Fibroblast of lung (primary cell): ENCODE results near the gene CHAD. TPM values are rescaled to one million over a fixed set of nuclear protein-coding genes. Genes with fewer than 3 reads are reported as not detected.

ENCODE experiments used
- DNase-seq, 2 donors: peaks; one replicate each; pipeline versions ENCODE4 v3.0.0 to v3.0.0-alpha.2; 2010; ENCODE audit warnings: low read depth in 2 of 2
- H2AFZ ChIP-seq: 2 replicates; pipeline ENCODE4 v1.5.1; 2012; ENCODE audit warnings: low read length, control low read depth, inconsistent platforms
- H3K27ac ChIP-seq: 2 replicates; pipeline ENCODE4 v1.5.1; 2011; ENCODE audit warnings: low read length, control low read depth; ENCODE audit not compliant: insufficient read depth
- H3K27me3 ChIP-seq: 2 replicates; pipeline ENCODE4 v1.5.1; 2011; ENCODE audit warnings: mild to moderate bottlenecking, low read length; ENCODE audit not compliant: control insufficient read depth, insufficient read depth
- H3K36me3 ChIP-seq: 2 replicates; pipeline ENCODE4 v1.5.1; 2011; ENCODE audit warnings: low read length; ENCODE audit not compliant: control insufficient read depth, insufficient read depth
- H3K4me1 ChIP-seq: 2 replicates; pipeline ENCODE4 v1.5.1; 2011; ENCODE audit warnings: low read length; ENCODE audit not compliant: control insufficient read depth, insufficient read depth; ENCODE audit errors: extremely low read depth
- H3K4me2 ChIP-seq: 2 replicates; pipeline ENCODE4 v1.5.1; 2011; ENCODE audit warnings: low read length, control low read depth; ENCODE audit not compliant: insufficient read depth; ENCODE audit errors: extremely low read depth
- H3K4me3 ChIP-seq, 4 experiments: fragments of 200-600 bp in 1 of 4; sonication (generic) in 1 of 4; replicated peaks in 1 of 4; 2 replicates each; pipeline ENCODE4 v1.5.1; 2011 to 2016; ENCODE audit warnings: low read length in 4 of 4, low read depth in 3 of 4, mild to moderate bottlenecking in 3 of 4, control low read depth in 2 of 4, inconsistent platforms in 1 of 4, mixed read lengths in 1 of 4; ENCODE audit not compliant: insufficient read depth in 1 of 4; ENCODE audit errors: control extremely low read depth in 1 of 4
- H3K79me2 ChIP-seq: 2 replicates; pipeline ENCODE4 v1.5.1; 2012; ENCODE audit warnings: mild to moderate bottlenecking, low read length, inconsistent platforms; ENCODE audit not compliant: control insufficient read depth, insufficient read depth
- H3K9ac ChIP-seq: 2 replicates; pipeline ENCODE4 v1.5.1; 2011; ENCODE audit warnings: mild to moderate bottlenecking, low read length, control low read depth; ENCODE audit not compliant: insufficient read depth
- H3K9me3 ChIP-seq: 2 replicates; pipeline ENCODE4 v1.5.1; 2012; ENCODE audit warnings: low read depth, low read length; ENCODE audit not compliant: control insufficient read depth, insufficient read depth
- H4K20me1 ChIP-seq: 2 replicates; pipeline ENCODE4 v1.5.1; 2011; ENCODE audit warnings: low read length; ENCODE audit not compliant: control insufficient read depth, insufficient read depth; ENCODE audit errors: extremely low read depth
- EZH2 ChIP-seq: IDR thresholded peaks from 2 replicates; pipeline ENCODE4 v1.5.1; 2012; ENCODE audit warnings: low read length, control low read depth, mild to moderate bottlenecking; ENCODE audit errors: missing control alignments
- polyA plus RNA-seq, 2 donors: library from polyadenylated mRNA; depleted of rRNA in 1 of 2; stranded (reverse) in 1 of 2; unstranded in 1 of 2; fragments of >200 nt; gene quantifications; 2 replicates each; pipeline ENCODE4 v1.2.1, GENCODE V29; 2011 to 2012; ENCODE audit warnings: missing spikeins in 1 of 2
- total RNA-seq: library from RNA; depleted of rRNA; stranded (reverse); fragments of >200 nt; gene quantifications from 2 replicates; pipeline ENCODE4 v1.2.1, GENCODE V29; 2014
- TF ChIP-seq, protein P1 (sequence below), 2 donors: IDR thresholded peaks in 1 of 2; conservative IDR thresholded peaks in 1 of 2; 1 replicate in 1 of 2; 2 replicates in 1 of 2; pipeline ENCODE4 v1.5.1; 2011 to 2012; ENCODE audit warnings: low read length in 2 of 2, control low read depth in 1 of 2, inconsistent platforms in 1 of 2, low read depth in 1 of 2, mild to moderate bottlenecking in 1 of 2

Gene CHAD
- total and polyA plus RNA-seq, 2 donors (not counting 1 experiment from before 2014, with no cell fraction given), result not detected

DNA sequence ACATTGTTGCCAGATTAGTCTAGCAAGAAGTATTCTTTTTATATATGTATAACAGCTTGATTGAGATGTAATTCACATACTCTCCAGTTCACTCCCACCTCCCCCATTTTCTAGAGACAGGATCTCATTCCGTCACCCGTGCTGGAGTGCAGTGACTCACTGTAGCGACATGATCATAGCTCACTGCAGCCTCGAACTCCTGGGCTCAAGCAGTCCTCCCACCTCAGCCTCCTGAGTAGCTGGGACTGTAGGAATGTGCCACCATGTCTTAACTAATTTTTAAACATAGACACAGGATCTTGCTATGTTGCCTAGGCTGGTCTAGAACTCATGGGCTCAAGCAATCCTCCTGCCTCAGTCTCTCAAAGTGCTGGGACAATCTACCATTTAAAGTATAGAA is 6.7 kb upstream of the CHAD start:
- no peak overlapping the region for H3K27ac ChIP-seq
- peaks cover 3% of the 10 kb centered on the region for H3K27me3 ChIP-seq
- DNase-seq, result no peak
- H3K79me2 ChIP-seq, result peaks cover 6% of the 10 kb centered on the region
- no peak overlapping the region for H3K4me2 ChIP-seq
- no peak overlapping the region for H3K4me3 ChIP-seq
- no peak overlapping the region for H2AFZ ChIP-seq
- H3K36me3 ChIP-seq, result no peaks in the 10 kb centered on the region
- TF ChIP-seq, protein P1, sequence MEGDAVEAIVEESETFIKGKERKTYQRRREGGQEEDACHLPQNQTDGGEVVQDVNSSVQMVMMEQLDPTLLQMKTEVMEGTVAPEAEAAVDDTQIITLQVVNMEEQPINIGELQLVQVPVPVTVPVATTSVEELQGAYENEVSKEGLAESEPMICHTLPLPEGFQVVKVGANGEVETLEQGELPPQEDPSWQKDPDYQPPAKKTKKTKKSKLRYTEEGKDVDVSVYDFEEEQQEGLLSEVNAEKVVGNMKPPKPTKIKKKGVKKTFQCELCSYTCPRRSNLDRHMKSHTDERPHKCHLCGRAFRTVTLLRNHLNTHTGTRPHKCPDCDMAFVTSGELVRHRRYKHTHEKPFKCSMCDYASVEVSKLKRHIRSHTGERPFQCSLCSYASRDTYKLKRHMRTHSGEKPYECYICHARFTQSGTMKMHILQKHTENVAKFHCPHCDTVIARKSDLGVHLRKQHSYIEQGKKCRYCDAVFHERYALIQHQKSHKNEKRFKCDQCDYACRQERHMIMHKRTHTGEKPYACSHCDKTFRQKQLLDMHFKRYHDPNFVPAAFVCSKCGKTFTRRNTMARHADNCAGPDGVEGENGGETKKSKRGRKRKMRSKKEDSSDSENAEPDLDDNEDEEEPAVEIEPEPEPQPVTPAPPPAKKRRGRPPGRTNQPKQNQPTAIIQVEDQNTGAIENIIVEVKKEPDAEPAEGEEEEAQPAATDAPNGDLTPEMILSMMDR (conservative IDR thresholded peaks at IDR 0.05 in 1 of 2, IDR thresholded peaks at IDR 0.05 in 1 of 2; ENCODE audit: low read depth in 1 of 2, low read length in 2 of 2), result no peak
- no peak for TF ChIP-seq EZH2
- peaks cover 7% of the 10 kb centered on the region for H3K4me1 ChIP-seq
- H3K9ac ChIP-seq, result no peak overlapping the region
- no peaks in the 10 kb centered on the region for H4K20me1 ChIP-seq
- no peaks in the 10 kb centered on the region for H3K9me3 ChIP-seq

DNA sequence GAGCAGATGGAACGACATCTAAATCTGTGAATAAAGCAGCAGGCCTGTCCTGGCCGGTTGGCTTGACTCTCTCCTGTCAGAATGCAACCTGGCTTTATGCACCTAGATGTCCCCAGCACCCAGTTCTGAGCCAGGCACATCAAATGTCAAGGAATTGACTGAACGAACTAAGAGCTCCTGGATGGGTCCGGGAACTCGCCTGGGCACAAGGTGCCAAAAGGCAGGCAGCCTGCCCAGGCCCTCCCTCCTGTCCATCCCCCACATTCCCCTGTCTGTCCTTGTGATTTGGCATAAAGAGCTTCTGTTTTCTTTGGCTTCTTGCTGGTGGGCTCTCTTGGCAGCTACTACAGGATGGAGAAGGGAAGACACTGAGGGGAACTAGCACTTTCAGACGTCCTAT is 5.8 kb upstream of the CHAD start:
- Histone ChIP-seq H3K79me2 (no peaks in the 10 kb centered on the region), H3K4me3 (no peak overlapping the region), H4K20me1 (no peaks in the 10 kb centered on the region), H3K9ac (no peak overlapping the region), H2AFZ (no peak overlapping the region), H3K4me1 (peaks cover under 1% of the 10 kb centered on the region), H3K27ac (no peak overlapping the region), H3K9me3 (no peaks in the 10 kb centered on the region), H3K4me2 (no peak overlapping the region), H3K27me3 (peaks cover 3% of the 10 kb centered on the region), H3K36me3 (no peaks in the 10 kb centered on the region)
- DNase-seq, result no peak
- TF ChIP-seq EZH2, result no peak
- TF ChIP-seq, protein P1 (conservative IDR thresholded peaks at IDR 0.05 in 1 of 2, IDR thresholded peaks at IDR 0.05 in 1 of 2; ENCODE audit: low read depth in 1 of 2, low read length in 2 of 2), result no peak

DNA sequence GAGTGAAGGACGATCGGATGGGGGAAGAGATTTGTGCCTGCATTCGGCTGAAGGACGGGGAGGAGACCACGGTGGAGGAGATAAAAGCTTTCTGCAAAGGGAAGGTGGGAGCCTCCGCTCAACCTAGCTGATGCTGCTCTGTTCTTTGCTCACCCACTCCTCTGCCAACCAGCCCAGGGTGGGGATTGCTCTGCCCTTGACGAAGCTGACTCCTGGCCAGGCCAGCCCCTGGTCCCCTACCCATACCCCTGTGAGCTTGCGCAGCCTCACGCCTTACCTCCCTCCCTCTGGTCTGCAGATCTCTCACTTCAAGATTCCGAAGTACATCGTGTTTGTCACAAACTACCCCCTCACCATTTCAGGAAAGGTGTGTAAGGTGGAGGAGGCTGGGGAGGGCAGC is 5.2 kb upstream of the CHAD start:
- no peak overlapping the region for H3K9ac ChIP-seq
- H3K27ac ChIP-seq, result no peak overlapping the region
- peaks cover 7% of the 10 kb centered on the region for H3K27me3 ChIP-seq
- DNase-seq, result no peak
- H3K9me3 ChIP-seq, result no peaks in the 10 kb centered on the region
- H3K4me1 ChIP-seq, result no peaks in the 10 kb centered on the region
- no peak overlapping the region for H3K4me2 ChIP-seq
- H3K4me3 ChIP-seq, result no peak overlapping the region
- no peaks in the 10 kb centered on the region for H4K20me1 ChIP-seq
- H3K36me3 ChIP-seq, result no peaks in the 10 kb centered on the region
- H2AFZ ChIP-seq, result no peak overlapping the region
- no peaks in the 10 kb centered on the region for H3K79me2 ChIP-seq
- TF ChIP-seq EZH2, result no peak
- TF ChIP-seq, protein P1 (conservative IDR thresholded peaks at IDR 0.05 in 1 of 2, IDR thresholded peaks at IDR 0.05 in 1 of 2; ENCODE audit: low read depth in 1 of 2, low read length in 2 of 2), result no peak
